H9 (cell line): ENCODE results near the gene HSPG2. TPM values are rescaled to one million over a fixed set of nuclear protein-coding genes. Genes with fewer than 3 reads are reported as not detected.

Experiments used
- DNase-seq: peaks from one replicate; pipeline ENCODE4 v3.0.0-alpha.2; 2017
- H2AFZ ChIP-seq: one replicate; pipeline ENCODE4 v1.6.1; 2013; ENCODE audit warnings: mild to moderate bottlenecking, low read length, control low read depth, moderate library complexity
- H2AK5ac ChIP-seq: 2 replicates; pipeline ENCODE4 v1.6.1; 2013; ENCODE audit warnings: low read length, control low read depth, mixed read lengths; ENCODE audit not compliant: insufficient read length
- H2BK120ac ChIP-seq: one replicate; pipeline ENCODE4 v1.6.1; 2013; ENCODE audit warnings: low read depth, mild to moderate bottlenecking, low read length, control low read depth, inconsistent platforms; ENCODE audit not compliant: poor library complexity, severe bottlenecking
- H2BK12ac ChIP-seq: 2 replicates; pipeline ENCODE4 v1.6.1; 2013; ENCODE audit warnings: low read length, control low read depth, mixed read lengths, low read depth; ENCODE audit not compliant: insufficient read length
- H2BK15ac ChIP-seq: 2 replicates; pipeline ENCODE4 v1.6.1; 2013; ENCODE audit warnings: low read depth, low read length, control low read depth
- H2BK20ac ChIP-seq: one replicate; pipeline ENCODE4 v1.6.1; 2013; ENCODE audit warnings: low read depth, mild to moderate bottlenecking, low read length, control low read depth, inconsistent platforms; ENCODE audit not compliant: poor library complexity, severe bottlenecking
- H2BK5ac ChIP-seq: 2 replicates; pipeline ENCODE4 v1.6.1; 2013; ENCODE audit warnings: low read length, control low read depth, mixed read lengths; ENCODE audit not compliant: insufficient read length
- H3K14ac ChIP-seq: 2 replicates; pipeline ENCODE4 v1.6.1; 2013; ENCODE audit warnings: low read length, control low read depth; ENCODE audit not compliant: insufficient read depth
- H3K18ac ChIP-seq: 2 replicates; pipeline ENCODE4 v1.6.1; 2013; ENCODE audit warnings: low read depth, mild to moderate bottlenecking, mixed read lengths, low read length, control low read depth; ENCODE audit not compliant: insufficient read length
- H3K23ac ChIP-seq: 2 replicates; pipeline ENCODE4 v1.6.1; 2013; ENCODE audit warnings: low read length, control low read depth, mixed read lengths, low read depth; ENCODE audit not compliant: insufficient read length
- H3K23me2 ChIP-seq: 2 replicates; pipeline ENCODE4 v1.6.1; 2013; ENCODE audit warnings: low read depth, mild to moderate bottlenecking, mixed read lengths, low read length, control low read depth; ENCODE audit not compliant: insufficient read length, poor library complexity, severe bottlenecking
- H3K27ac ChIP-seq: 2 replicates; pipeline ENCODE4 v1.5.1; 2013; ENCODE audit warnings: low read length, control low read depth, mixed read lengths, low read depth; ENCODE audit not compliant: insufficient read length
- H3K27me3 ChIP-seq: 2 replicates; pipeline ENCODE4 v1.6.1; 2013; ENCODE audit warnings: low read length, control low read depth, inconsistent platforms; ENCODE audit not compliant: insufficient read depth
- H3K4ac ChIP-seq: 2 replicates; pipeline ENCODE4 v1.6.1; 2013; ENCODE audit warnings: low read depth, mild to moderate bottlenecking, control low read depth, inconsistent platforms, low read length, moderate library complexity
- H3K4me1 ChIP-seq: 2 replicates; pipeline ENCODE4 v1.6.1; 2013; ENCODE audit warnings: low read length, control low read depth, inconsistent platforms; ENCODE audit not compliant: insufficient read depth
- H3K4me2 ChIP-seq: 2 replicates; pipeline ENCODE4 v1.6.1; 2013; ENCODE audit warnings: low read length, control low read depth, mixed read lengths; ENCODE audit not compliant: insufficient read length, insufficient read depth
- H3K56ac ChIP-seq: 2 replicates; pipeline ENCODE4 v1.6.1; 2013; ENCODE audit warnings: low read depth, mild to moderate bottlenecking, mixed read lengths, low read length, control low read depth; ENCODE audit not compliant: insufficient read length
- H3K79me1 ChIP-seq: 2 replicates; pipeline ENCODE4 v1.6.1; 2013; ENCODE audit warnings: low read depth, mild to moderate bottlenecking, moderate library complexity, low read length, control low read depth, inconsistent platforms; ENCODE audit not compliant: insufficient read depth, poor library complexity, severe bottlenecking
- H3K79me2 ChIP-seq: 2 replicates; pipeline ENCODE4 v1.6.1; 2013; ENCODE audit warnings: low read length, control low read depth, inconsistent platforms; ENCODE audit not compliant: insufficient read depth
- H3K9ac ChIP-seq: 2 replicates; pipeline ENCODE4 v1.6.1; 2013; ENCODE audit warnings: low read length, control low read depth, mixed read lengths; ENCODE audit not compliant: insufficient read length; ENCODE audit errors: extremely low read depth
- H3K9me3 ChIP-seq: one replicate; pipeline ENCODE4 v1.6.1; 2013; ENCODE audit warnings: low read depth, low read length, inconsistent platforms; ENCODE audit not compliant: control insufficient read depth
- H3T11ph ChIP-seq: one replicate; pipeline ENCODE4 v1.6.1; 2013; ENCODE audit warnings: mild to moderate bottlenecking, low read length, control low read depth, inconsistent platforms
- H4K20me1 ChIP-seq: one replicate; pipeline ENCODE4 v1.6.1; 2013; ENCODE audit not compliant: control insufficient read depth, insufficient read length, insufficient read depth
- H4K5ac ChIP-seq: 2 replicates; pipeline ENCODE4 v1.6.1; 2013; ENCODE audit warnings: low read depth, mild to moderate bottlenecking, mixed read lengths, low read length, control low read depth; ENCODE audit not compliant: insufficient read length
- H4K8ac ChIP-seq: replicated peaks from 2 replicates; pipeline ENCODE4 v1.6.1; 2013; ENCODE audit warnings: low read length, control low read depth, mixed read lengths, low read depth; ENCODE audit not compliant: insufficient read length
- H4K91ac ChIP-seq: 2 replicates; pipeline ENCODE4 v1.6.1; 2013; ENCODE audit warnings: low read depth, mild to moderate bottlenecking, moderate library complexity, mixed read lengths, low read length, control low read depth; ENCODE audit not compliant: insufficient read length
- H3K27ac Mint-ChIP-seq, 3 experiments: 2 replicates in 2 of 3; 3 replicates in 1 of 3; pipeline ENCODE4 v1.8.0; 2020 to 2021; ENCODE audit warnings: mixed read lengths in 3 of 3, mild to moderate bottlenecking in 1 of 3, moderate library complexity in 1 of 3
- H3K27me3 Mint-ChIP-seq: 2 replicates; pipeline ENCODE4 v1.8.0; 2021; ENCODE audit warnings: low read depth, mild to moderate bottlenecking, moderate library complexity, mixed read lengths
- H3K36me3 Mint-ChIP-seq, 3 experiments: 2 replicates in 2 of 3; 3 replicates in 1 of 3; pipeline ENCODE4 v1.8.0; 2020 to 2021; ENCODE audit warnings: low read depth in 3 of 3, mixed read lengths in 3 of 3; ENCODE audit not compliant: insufficient read depth in 1 of 3
- H3K4me1 Mint-ChIP-seq, 2 experiments: 2 replicates each; pipeline ENCODE4 v1.8.0; 2020; ENCODE audit warnings: mixed read lengths in 2 of 2
- H3K4me3 Mint-ChIP-seq, 2 experiments: 2 replicates in 1 of 2; 3 replicates in 1 of 2; pipeline ENCODE4 v1.8.0; 2020 to 2021; ENCODE audit warnings: mild to moderate bottlenecking in 2 of 2, mixed read lengths in 2 of 2, moderate library complexity in 1 of 2
- H3K9me3 Mint-ChIP-seq, 2 experiments: 2 replicates in 1 of 2; 3 replicates in 1 of 2; pipeline ENCODE4 v1.8.0; 2020; ENCODE audit warnings: mild to moderate bottlenecking in 2 of 2, mixed read lengths in 2 of 2, moderate library complexity in 1 of 2
- CTCF ChIP-seq: fragments of 200-600 bp; sonication (generic); conservative IDR thresholded peaks from 3 replicates; pipeline ENCODE4 v1.8.0; 2021; ENCODE audit warnings: antibody characterized with exemption, mild to moderate bottlenecking
- WGBS: extraction: QIAGEN DNeasy Blood & Tissue Kit; methylation state at CpG from one replicate; pipeline ENCODE4 v1.1.7; 2013; ENCODE audit warnings: missing lambda C conversion rate, low lambda C conversion rate, mixed read lengths; ENCODE audit not compliant: insufficient read length; ENCODE audit errors: extremely low coverage; 5-methylcytosine and 5-hydroxymethylcytosine counted together
- total RNA-seq: library from RNA; stranded (reverse); gene quantifications from 2 replicates; pipeline ENCODE4 v1.2.1, GENCODE V29; 2021

HSPG2 gene
- total RNA-seq, 1 experiment from 2014 or later: 90.0 TPM

- H4K20me1 ChIP-seq: peaks cover 2% of the 10 kb centered on the region
- H3K9me3 ChIP-seq: no peaks in the 10 kb centered on the region
- H3K4me1 Mint-ChIP-seq: peaks cover 15 to 20% of the 10 kb centered on the region in 2 experiments
- H3K27ac ChIP-seq: no peak overlapping the region
- no peak overlapping the region for H3K9ac ChIP-seq
- WGBS: no CpG with 5 or more reads among the region's 12 CpGs
- H3K27ac Mint-ChIP-seq: no peak overlapping the region; a peak in 1 of 7 replicates
- H3K56ac ChIP-seq: no peak overlapping the region
- no peak overlapping the region for H2BK120ac ChIP-seq
- H2AK5ac ChIP-seq: no peak overlapping the region
- no peak overlapping the region for H3K4me3 Mint-ChIP-seq
- no peak overlapping the region for H3K23ac ChIP-seq
- H2AFZ ChIP-seq: no peak overlapping the region
- no peaks in the 10 kb centered on the region for H3K79me2 ChIP-seq
- no peaks in the 10 kb centered on the region for H3K27me3 Mint-ChIP-seq
- H2BK12ac ChIP-seq: no peak overlapping the region
- peaks cover 7% of the 10 kb centered on the region; the same call in 1 of the 2 replicates for H3K4me1 ChIP-seq
- H3K4me2 ChIP-seq: no peak overlapping the region
- no peak for TF ChIP-seq CTCF
- H3K79me1 ChIP-seq: no peaks in the 10 kb centered on the region
- no peaks in the 10 kb centered on the region for H3K23me2 ChIP-seq
- H4K8ac ChIP-seq: no peak overlapping the region
- no peaks in the 10 kb centered on the region for H3K27me3 ChIP-seq
- no peak overlapping the region for H2BK20ac ChIP-seq
- peaks cover 29 to 51% (median 48%) of the 10 kb centered on the region in 3 experiments; a peak in 6 of 7 replicates for H3K36me3 Mint-ChIP-seq
- no peak overlapping the region for H3K18ac ChIP-seq
- no peaks in the 10 kb centered on the region for H3K9me3 Mint-ChIP-seq
- no peak overlapping the region for H4K91ac ChIP-seq
- no peak overlapping the region for H3K14ac ChIP-seq
- H2BK15ac ChIP-seq: no peak overlapping the region
- no peak overlapping the region for H4K5ac ChIP-seq
- no peak overlapping the region for H2BK5ac ChIP-seq
- H3T11ph ChIP-seq: no peak overlapping the region
- no peak for DNase-seq
- no peak overlapping the region for H3K4ac ChIP-seq
Measured at GRCh38 chr1:21863981-21864380, 73.1 kb downstream of the HSPG2 start.
